Bronchial epithelial cell (primary cell): ENCODE results near the gene DUSP15. TPM values are rescaled to one million over a fixed set of nuclear protein-coding genes. Genes with fewer than 3 reads are reported as not detected.

Experiments
- DNase-seq: peaks from one replicate; pipeline ENCODE4 v3.0.0-alpha.2; 2010; ENCODE audit warnings: low read depth
- FAIRE-seq: peaks from 2 replicates; lab custom pipeline; 2011; peaks lifted over from hg19 to GRCh38; lab: Jason Lieb, UNC
- H3K27me3 ChIP-seq: 2 replicates; pipeline ENCODE4 v1.5.1; 2011; ENCODE audit warnings: low read length; ENCODE audit not compliant: control insufficient read depth, insufficient read depth
- H3K36me3 ChIP-seq: 2 replicates; pipeline ENCODE4 v1.5.1; 2011; ENCODE audit warnings: low read length; ENCODE audit not compliant: control insufficient read depth, insufficient read depth
- H3K4me3 ChIP-seq: 2 replicates; pipeline ENCODE4 v1.5.1; 2011; ENCODE audit warnings: mild to moderate bottlenecking, low read depth, low read length, control low read depth
- CTCF ChIP-seq: IDR thresholded peaks from 2 replicates; pipeline ENCODE4 v1.5.1; 2011; ENCODE audit warnings: mild to moderate bottlenecking, moderate library complexity, low read length, control low read depth, inconsistent platforms; ENCODE audit not compliant: insufficient read depth, severe bottlenecking
- total RNA-seq: library from RNA; depleted of rRNA; stranded (reverse); fragments of >200 nt; gene quantifications from 2 replicates; pipeline ENCODE4 v1.2.1, GENCODE V29; 2014

Gene DUSP15
- total RNA-seq, 1 donor from 2014 or later: not detected

DNA sequence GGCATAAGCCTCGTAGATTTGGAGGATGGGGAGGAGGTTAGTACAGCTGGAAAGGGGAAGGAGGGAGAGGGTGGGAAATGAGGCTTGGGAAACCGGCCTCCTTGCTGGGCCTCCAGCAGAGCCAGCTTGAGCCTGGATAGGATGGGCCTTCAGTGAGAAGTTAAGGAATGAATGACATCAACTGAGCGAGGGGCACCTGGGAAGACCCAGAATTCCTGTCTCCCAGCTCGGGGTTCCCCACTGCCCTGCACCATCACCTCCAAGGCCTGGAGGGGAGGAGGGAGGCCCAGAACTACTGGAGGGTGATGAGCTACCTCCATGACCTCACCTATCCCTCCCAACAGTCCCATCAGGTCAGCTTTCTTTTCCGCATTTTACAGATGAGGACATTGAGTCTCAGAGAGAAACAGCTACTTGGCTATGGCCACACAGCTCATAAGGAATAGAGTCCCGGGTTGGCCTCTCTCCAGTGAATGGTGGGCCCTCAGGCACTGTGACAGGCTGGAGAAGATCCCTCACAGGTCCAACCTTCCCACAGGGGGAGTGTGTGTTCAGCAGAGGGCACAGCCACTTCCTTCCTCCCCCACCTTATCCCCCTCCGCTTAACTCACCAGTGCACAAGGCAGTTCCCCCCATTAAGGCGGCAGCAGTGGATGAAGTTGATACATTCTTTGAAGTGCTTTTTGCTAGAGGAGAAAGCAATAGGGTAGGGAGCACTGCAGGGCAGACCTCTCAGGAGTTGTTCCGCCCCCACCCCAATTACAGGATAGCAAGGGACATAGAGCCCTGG lies 6.8 kb downstream of the DUSP15 start:
- TF ChIP-seq CTCF: no peak
- DNase-seq: no peak
- no peak for FAIRE-seq
- Histone ChIP-seq H3K36me3 (no peaks in the 10 kb centered on the region), H3K4me3 (no peak overlapping the region), H3K27me3 (peaks cover 7% of the 10 kb centered on the region)

DNA sequence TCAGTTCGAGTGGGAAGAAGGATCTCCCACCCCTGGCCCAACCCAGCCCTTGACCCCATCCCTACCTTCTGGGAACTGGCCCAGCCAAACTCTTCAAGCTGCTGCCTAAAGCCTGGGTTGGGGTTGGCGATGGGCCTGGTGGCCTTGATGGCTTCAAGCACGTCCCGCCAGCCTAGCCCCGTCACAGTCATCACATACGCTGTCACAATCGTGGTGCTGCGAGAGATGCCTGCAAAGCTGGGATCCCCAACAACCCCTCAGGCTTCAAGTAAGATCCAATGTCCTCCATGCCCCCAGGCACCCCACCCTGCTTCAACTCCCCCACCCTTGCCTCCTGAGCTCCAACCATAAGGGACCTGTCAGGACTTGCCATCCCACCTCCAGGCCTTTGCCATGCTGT lies 7.8 kb downstream of the DUSP15 start:
- Histone ChIP-seq H3K36me3 (no peaks in the 10 kb centered on the region), H3K27me3 (peaks cover 7% of the 10 kb centered on the region), H3K4me3 (no peak overlapping the region)
- TF ChIP-seq CTCF: no peak
- DNase-seq (no peak), FAIRE-seq (no peak)

GRCh38 chr20:31862157-31862470 lies 8.2 kb downstream of the DUSP15 start:
- no peak overlapping the region for H3K4me3 ChIP-seq

DNA sequence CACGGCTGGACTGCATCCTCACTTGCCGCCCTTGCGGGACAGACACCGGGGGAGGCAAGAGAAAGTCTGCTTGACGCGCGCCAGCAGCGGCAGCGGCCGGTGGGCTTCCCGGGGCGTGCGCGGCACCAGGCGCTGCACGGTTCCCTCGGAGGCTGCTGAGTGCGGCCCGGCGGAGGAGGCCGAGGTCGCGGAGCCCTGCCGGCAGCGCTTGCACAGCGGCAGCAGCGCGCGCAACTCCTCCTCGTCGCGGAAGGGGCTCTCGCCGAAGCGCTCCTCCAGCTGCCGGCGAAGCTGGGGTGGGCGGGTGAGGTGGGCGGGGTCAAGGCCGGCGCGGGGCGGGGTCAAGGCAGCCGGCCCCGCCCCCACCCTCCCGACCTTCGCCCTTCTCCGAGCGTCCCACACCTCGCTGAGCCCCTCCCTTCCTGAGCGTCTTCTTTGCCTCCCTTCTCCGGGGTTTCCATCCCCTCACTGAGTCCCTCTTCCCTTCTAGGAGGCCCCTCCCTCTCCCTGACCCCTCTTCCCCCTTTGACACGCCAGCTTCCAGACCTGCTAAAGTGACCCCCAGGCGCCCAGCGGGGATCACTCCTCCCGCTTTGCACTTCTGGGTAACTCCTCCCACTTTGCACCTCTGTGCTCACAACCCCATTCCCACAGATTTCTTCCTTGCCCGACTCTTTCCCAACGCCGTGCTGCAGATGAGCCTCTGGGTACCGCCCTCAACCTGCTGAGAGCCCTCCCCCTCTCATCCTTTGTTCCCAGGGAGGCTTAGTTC lies 8.8 kb downstream of the DUSP15 start:
- DNase-seq (peak; percentile 19), FAIRE-seq (peak; percentile 89)
- Histone ChIP-seq H3K4me3 (peak overlapping the region; percentile 28), H3K36me3 (no peaks in the 10 kb centered on the region), H3K27me3 (peaks cover 6% of the 10 kb centered on the region)
- no peak for TF ChIP-seq CTCF

More at GRCh38 chr20:31862157-31862470, 8.2 kb downstream of the DUSP15 start:
- no peaks in the 10 kb centered on the region for H3K36me3 ChIP-seq
- FAIRE-seq (no peak), DNase-seq (no peak)
- no peak for TF ChIP-seq CTCF
- H3K27me3 ChIP-seq: peaks cover 7% of the 10 kb centered on the region

GRCh38 chr20:31861135-31861384 lies 9.3 kb downstream of the DUSP15 start:
- peak overlapping the region; percentile 28 for H3K4me3 ChIP-seq
- no peak for TF ChIP-seq CTCF
- no peak for FAIRE-seq
- peaks cover 6% of the 10 kb centered on the region for H3K27me3 ChIP-seq
- no peaks in the 10 kb centered on the region for H3K36me3 ChIP-seq
- DNase-seq: no peak
